NCI-H2196 treated with DMSO at 0.1 percent for 48 hours (cell line): ENCODE results near the gene PPY.
"Not testable (repeated sequence)": the region's sequence is repeated elsewhere in the genome, so short reads cannot be mapped to it uniquely, and the experiment has no call there.

Experiments
- DNase-seq: peaks from one replicate; lab custom pipeline; 2025; ENCODE audit not compliant: unreplicated experiment; lab: John Stamatoyannopoulos, UW

Gene PPY

GRCh38 chr17:43932923-43933322 is 9.4 kb downstream of the PPY start:
- no peak for DNase-seq

- no peak for DNase-seq
Measured at GRCh38 chr17:43932357-43932756, 9.9 kb downstream of the PPY start.

GRCh38 chr17:43931062-43931571 is 11.2 kb downstream of the PPY start:
- no peak for DNase-seq

- no peak for DNase-seq
Measured at GRCh38 chr17:43928609-43929008, 13.7 kb downstream of the PPY start.

- DNase-seq, result not testable (repeated sequence)
Measured at GRCh38 chr17:43927929-43928328, 14.3 kb downstream of the PPY start.

GRCh38 chr17:43927060-43927864 is 15.0 kb downstream of the PPY start:
- no peak for DNase-seq

- DNase-seq, result no peak
Measured at GRCh38 chr17:43924558-43924957, 17.7 kb downstream of the PPY start.

GRCh38 chr17:43920500-43921095 is 21.7 kb downstream of the PPY start:
- no peak for DNase-seq

- no peak for DNase-seq
Measured at GRCh38 chr17:43918026-43918389, 24.3 kb downstream of the PPY start.

- no peak for DNase-seq
Measured at GRCh38 chr17:43917348-43918025, 24.8 kb downstream of the PPY start.

GRCh38 chr17:43917016-43917347 is 25.3 kb downstream of the PPY start:
- no peak for DNase-seq

GRCh38 chr17:43916385-43916784 is 25.9 kb downstream of the PPY start:
- no peak for DNase-seq

- DNase-seq, result no peak
Measured at GRCh38 chr17:43915559-43915958, 26.7 kb downstream of the PPY start.

- DNase-seq, result no peak
Measured at GRCh38 chr17:43914451-43914850, 27.8 kb downstream of the PPY start.

- DNase-seq, result no peak
Measured at GRCh38 chr17:43913584-43913983, 28.7 kb downstream of the PPY start.

GRCh38 chr17:43912635-43913304 is 29.5 kb downstream of the PPY start:
- DNase-seq, result no peak

GRCh38 chr17:43911904-43912303 is 30.4 kb downstream of the PPY start:
- no peak for DNase-seq

GRCh38 chr17:43909537-43910231 is 32.6 kb downstream of the PPY start:
- no peak for DNase-seq

GRCh38 chr17:43907998-43908721 is 34.1 kb downstream of the PPY start:
- DNase-seq, result no peak

- no peak for DNase-seq
Measured at GRCh38 chr17:43907425-43907981, 34.8 kb downstream of the PPY start, which contains the start of gene MPP2. Gene MPP2 (minus strand): TSS chr17:43907536. CDS start chr17:43904460, 3,076 bp downstream.
